ENCODE results near the gene SLC35F1. TPM values are rescaled to one million over a fixed set of nuclear protein-coding genes. Genes with fewer than 3 reads are reported as not detected.

Gene SLC35F1
- total RNA-seq, 1 donor from 2014 or later: 4.5 TPM

DNA sequence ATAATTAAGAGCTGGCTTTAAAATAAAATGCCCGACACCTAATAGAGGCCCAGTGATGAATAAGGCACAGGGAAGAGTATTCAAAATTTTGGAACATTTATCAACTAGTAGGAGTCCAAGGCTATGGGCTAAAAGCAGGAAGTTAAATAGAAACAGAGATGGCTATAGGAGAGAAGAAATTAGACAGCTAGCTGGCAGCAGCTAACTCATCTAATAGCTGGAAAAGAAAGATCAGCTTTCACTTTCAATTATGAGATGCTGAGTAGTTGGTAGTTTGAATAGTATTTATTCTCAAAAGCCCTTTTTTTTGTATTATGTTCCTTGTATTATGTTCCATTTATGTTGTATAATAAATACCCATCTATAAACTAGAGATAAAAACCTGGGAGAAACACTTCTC lies 215.7 kb downstream of the SLC35F1 start:
- H3K4me1 Mint-ChIP-seq (ENCODE audit: low read depth): peaks cover 3% of the 10 kb centered on the region
- H3K27ac Mint-ChIP-seq: no peak overlapping the region

DNA sequence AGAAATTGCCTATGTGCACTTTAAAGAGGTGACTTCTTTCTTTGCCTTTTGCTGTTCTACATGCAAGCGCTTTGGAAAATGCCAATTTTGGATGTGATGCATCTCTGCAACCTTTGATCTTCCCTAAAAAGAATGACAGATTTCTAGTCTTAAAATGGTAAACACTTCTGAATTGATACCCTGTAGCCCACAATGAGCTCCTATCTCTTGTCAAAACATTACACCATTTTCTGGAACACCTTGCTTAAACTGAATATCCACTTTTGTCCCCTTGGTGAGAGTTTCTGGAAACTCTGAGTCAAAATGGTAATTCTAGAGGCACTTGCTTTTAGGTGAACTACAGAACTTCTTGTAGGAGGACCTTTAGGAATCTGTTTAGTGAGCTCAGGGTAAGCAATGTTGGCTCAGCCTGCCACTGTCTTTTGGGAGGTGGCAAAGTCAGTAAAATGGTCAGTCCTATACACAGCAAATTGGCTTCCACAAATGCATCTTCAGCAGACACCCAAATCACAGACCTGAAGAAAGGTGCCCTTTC lies 216.5 kb downstream of the SLC35F1 start:
- no peaks in the 10 kb centered on the region for H3K36me3 Mint-ChIP-seq (ENCODE audit: insufficient read depth)
- DNase-seq (ENCODE audit: low spot score, unreplicated experiment): no peak
- no peak overlapping the region for H3K27ac Mint-ChIP-seq
- peaks cover 3% of the 10 kb centered on the region for H3K4me1 Mint-ChIP-seq (ENCODE audit: low read depth)
- no peaks in the 10 kb centered on the region for H3K9me3 Mint-ChIP-seq (ENCODE audit: low read depth)
- TF ChIP-seq, protein P1, sequence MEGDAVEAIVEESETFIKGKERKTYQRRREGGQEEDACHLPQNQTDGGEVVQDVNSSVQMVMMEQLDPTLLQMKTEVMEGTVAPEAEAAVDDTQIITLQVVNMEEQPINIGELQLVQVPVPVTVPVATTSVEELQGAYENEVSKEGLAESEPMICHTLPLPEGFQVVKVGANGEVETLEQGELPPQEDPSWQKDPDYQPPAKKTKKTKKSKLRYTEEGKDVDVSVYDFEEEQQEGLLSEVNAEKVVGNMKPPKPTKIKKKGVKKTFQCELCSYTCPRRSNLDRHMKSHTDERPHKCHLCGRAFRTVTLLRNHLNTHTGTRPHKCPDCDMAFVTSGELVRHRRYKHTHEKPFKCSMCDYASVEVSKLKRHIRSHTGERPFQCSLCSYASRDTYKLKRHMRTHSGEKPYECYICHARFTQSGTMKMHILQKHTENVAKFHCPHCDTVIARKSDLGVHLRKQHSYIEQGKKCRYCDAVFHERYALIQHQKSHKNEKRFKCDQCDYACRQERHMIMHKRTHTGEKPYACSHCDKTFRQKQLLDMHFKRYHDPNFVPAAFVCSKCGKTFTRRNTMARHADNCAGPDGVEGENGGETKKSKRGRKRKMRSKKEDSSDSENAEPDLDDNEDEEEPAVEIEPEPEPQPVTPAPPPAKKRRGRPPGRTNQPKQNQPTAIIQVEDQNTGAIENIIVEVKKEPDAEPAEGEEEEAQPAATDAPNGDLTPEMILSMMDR (IDR thresholded peaks at IDR 0.05; ENCODE audit: unreplicated experiment): no peak
- no peaks in the 10 kb centered on the region for H3K27me3 Mint-ChIP-seq
- H3K4me3 Mint-ChIP-seq (ENCODE audit: low read depth): no peak overlapping the region

More for the DNA sequence above, 215.7 kb downstream of the SLC35F1 start:
- no peak for DNase-seq (ENCODE audit: low spot score, unreplicated experiment)
- Mint-ChIP-seq H3K9me3 (ENCODE audit: low read depth) (no peaks in the 10 kb centered on the region), H3K36me3 (ENCODE audit: insufficient read depth) (no peaks in the 10 kb centered on the region), H3K4me3 (ENCODE audit: low read depth) (no peak overlapping the region), H3K27me3 (no peaks in the 10 kb centered on the region)
- TF ChIP-seq, protein P1 (IDR thresholded peaks at IDR 0.05; ENCODE audit: unreplicated experiment): no peak

DNA sequence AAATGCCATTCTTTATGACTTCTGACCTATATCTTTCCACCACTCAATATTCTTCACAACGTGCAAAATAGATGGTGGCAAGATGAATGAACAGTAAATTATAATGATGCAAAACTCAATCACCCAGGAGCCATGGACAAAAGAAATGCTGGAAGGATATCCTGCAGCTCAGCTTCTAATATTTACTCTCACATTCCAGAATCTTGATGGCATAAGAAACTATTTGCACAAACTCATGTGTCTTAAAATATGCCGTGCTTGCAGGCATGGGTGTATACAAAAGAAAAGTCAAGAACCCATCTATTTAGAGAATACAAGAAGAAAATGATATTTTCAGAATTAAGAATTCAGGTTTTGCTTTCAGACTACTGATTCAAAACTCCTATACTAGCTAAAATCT lies 217.8 kb downstream of the SLC35F1 start:
- DNase-seq (ENCODE audit: low spot score, unreplicated experiment): no peak
- no peaks in the 10 kb centered on the region for H3K9me3 Mint-ChIP-seq (ENCODE audit: low read depth)
- no peaks in the 10 kb centered on the region for H3K27me3 Mint-ChIP-seq
- H3K27ac Mint-ChIP-seq: no peak overlapping the region
- TF ChIP-seq, protein P1 (IDR thresholded peaks at IDR 0.05; ENCODE audit: unreplicated experiment): no peak
- peaks cover 3% of the 10 kb centered on the region for H3K4me1 Mint-ChIP-seq (ENCODE audit: low read depth)
- H3K4me3 Mint-ChIP-seq (ENCODE audit: low read depth): no peak overlapping the region
- H3K36me3 Mint-ChIP-seq (ENCODE audit: insufficient read depth): no peaks in the 10 kb centered on the region

DNA sequence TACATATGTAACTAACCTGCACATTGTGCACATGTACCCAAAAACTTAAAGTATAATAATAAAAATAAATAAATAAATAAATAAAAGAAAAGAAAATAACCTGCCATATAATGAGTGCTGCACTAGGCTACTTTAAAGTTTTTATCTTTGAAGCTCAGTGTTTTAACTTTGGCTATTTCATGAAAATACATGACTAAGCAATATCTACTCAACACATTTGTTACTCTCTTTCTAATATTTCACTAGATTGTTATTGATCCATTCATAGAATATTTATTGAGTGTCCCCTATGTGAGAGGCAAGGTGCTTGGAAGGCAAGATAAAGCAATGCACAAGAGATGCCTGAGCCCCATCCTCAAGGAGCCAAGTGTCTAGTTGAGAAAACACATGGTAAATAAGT lies 221.7 kb downstream of the SLC35F1 start:
- Mint-ChIP-seq H3K9me3 (ENCODE audit: low read depth) (no peaks in the 10 kb centered on the region), H3K36me3 (ENCODE audit: insufficient read depth) (no peaks in the 10 kb centered on the region), H3K4me1 (ENCODE audit: low read depth) (peaks cover 3% of the 10 kb centered on the region), H3K4me3 (ENCODE audit: low read depth) (no peak overlapping the region), H3K27ac (no peak overlapping the region), H3K27me3 (no peaks in the 10 kb centered on the region)
- TF ChIP-seq, protein P1 (IDR thresholded peaks at IDR 0.05; ENCODE audit: unreplicated experiment): no peak
- no peak for DNase-seq (ENCODE audit: low spot score, unreplicated experiment)

GRCh38 chr6:118134206-118134605 lies 227.1 kb downstream of the SLC35F1 start:
- H3K4me3 Mint-ChIP-seq (ENCODE audit: low read depth): no peak overlapping the region
- no peak for DNase-seq (ENCODE audit: low spot score, unreplicated experiment)
- no peaks in the 10 kb centered on the region for H3K27me3 Mint-ChIP-seq
- H3K4me1 Mint-ChIP-seq (ENCODE audit: low read depth): no peaks in the 10 kb centered on the region
- TF ChIP-seq, protein P1 (IDR thresholded peaks at IDR 0.05; ENCODE audit: unreplicated experiment): no peak
- H3K9me3 Mint-ChIP-seq (ENCODE audit: low read depth): no peaks in the 10 kb centered on the region
- no peaks in the 10 kb centered on the region for H3K36me3 Mint-ChIP-seq (ENCODE audit: insufficient read depth)
- no peak overlapping the region for H3K27ac Mint-ChIP-seq

All from progenitor cell of endocrine pancreas (in vitro differentiated cells).